ENCODE results near the gene ARHGAP27.

The ARHGAP27 gene

DNA sequence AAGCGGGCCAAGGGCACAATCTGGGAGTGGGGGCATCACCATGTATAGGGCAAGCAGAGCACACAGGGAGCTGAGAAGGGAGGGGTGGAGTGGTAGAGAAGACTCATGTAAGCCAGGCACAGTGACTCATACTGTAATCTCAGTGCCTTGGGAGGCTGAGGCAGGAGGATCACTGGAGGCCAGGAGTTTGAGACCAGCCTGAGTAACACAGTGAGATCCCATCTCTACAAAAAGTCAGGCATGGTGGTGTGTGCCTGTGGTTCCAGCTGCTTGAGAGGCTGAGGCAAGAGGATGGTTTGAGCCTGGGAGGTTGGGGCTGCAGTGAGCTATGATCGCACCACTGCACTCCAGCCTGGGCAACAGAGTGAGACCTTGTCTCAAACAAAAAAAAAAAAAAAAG is 40.8 kb downstream of the ARHGAP27 start:
- no peak for TF ChIP-seq CTCF (IDR thresholded peaks at IDR 0.05; ENCODE audit: low read depth, low read length)
- DNase-seq (ENCODE audit: low read depth in 2 of 2): no peak
- no peak overlapping the region for H3K4me3 ChIP-seq (replicated peaks in 1 of 2; ENCODE audit: low read depth in 2 of 2, low read length in 2 of 2)

DNA sequence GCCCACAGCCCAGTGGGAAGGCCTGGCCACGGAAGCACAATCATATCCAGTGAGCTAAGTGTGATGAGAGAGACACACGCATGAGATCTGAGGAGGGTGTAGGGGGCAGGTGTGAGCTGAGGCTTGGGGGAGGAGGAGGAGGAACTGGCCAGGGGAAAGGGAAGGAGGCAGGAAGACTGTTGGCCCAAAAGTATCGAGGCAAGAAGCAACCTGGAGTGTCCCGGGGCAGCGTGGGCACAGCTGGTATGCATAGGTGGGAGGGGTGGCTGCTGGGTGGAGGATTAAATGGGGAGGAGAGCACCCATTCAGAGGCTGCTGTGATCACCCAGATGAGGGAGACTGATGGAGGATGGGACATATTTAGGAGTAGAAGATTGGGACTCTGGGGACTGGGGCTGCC is 41.4 kb downstream of the ARHGAP27 start:
- no peak for TF ChIP-seq CTCF (IDR thresholded peaks at IDR 0.05; ENCODE audit: low read depth, low read length)
- DNase-seq (ENCODE audit: low read depth in 2 of 2): no peak
- no peak overlapping the region for H3K4me3 ChIP-seq (replicated peaks in 1 of 2; ENCODE audit: low read depth in 2 of 2, low read length in 2 of 2)

DNA sequence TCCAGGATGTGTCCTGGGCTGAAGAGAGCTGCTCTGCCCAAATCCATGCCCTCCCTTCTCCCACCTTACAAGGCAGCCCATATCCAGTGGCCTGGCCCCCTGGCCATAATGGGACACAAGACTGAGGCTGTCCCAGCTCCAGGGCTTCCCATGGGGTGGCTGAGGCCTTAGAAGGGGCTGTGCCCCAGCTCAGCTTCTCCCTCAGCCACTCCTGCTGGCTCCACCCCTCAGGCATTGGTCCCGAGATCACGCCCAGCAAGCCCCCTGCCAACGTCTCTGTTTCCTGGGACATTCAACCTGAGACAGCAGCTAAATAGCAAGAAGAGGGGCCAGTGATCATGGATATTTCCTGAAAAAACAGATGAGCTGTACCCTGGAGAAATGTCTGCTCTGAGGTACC is 43.3 kb downstream of the ARHGAP27 start:
- no peak overlapping the region for H3K4me3 ChIP-seq (replicated peaks in 1 of 2; ENCODE audit: low read depth in 2 of 2, low read length in 2 of 2)
- no peak for TF ChIP-seq CTCF (IDR thresholded peaks at IDR 0.05; ENCODE audit: low read depth, low read length)
- no peak for DNase-seq (ENCODE audit: low read depth in 2 of 2)

GRCh38 chr17:45388604-45389325 is 43.9 kb downstream of the ARHGAP27 start:
- H3K4me3 ChIP-seq (replicated peaks in 1 of 2; ENCODE audit: low read depth in 2 of 2, low read length in 2 of 2): no peak overlapping the region
- no peak for TF ChIP-seq CTCF (IDR thresholded peaks at IDR 0.05; ENCODE audit: low read depth, low read length)
- DNase-seq (ENCODE audit: low read depth in 2 of 2): peak in 1 of 2 donors; percentile 47

DNA sequence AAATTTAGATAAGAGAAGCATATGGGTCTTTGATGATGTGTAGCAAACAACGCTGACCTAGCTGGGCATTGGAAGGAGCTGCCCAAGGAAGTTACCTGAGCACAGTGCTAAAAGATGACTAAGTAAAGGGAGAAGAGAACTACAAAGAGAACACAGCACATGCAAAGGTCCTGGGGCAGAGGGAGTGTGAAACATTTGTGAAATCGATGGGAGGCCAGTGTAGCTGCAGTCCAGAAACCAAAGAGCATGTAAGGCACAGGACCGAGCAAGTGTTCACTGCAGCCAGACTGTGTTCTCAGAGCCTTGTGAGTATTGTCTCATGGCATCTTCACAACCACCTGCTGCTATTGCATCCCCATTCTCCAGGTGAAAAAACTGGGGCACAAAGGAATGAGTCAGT is 44.9 kb downstream of the ARHGAP27 start:
- H3K4me3 ChIP-seq (replicated peaks in 1 of 2; ENCODE audit: low read depth in 2 of 2, low read length in 2 of 2): no peak overlapping the region
- TF ChIP-seq CTCF (IDR thresholded peaks at IDR 0.05; ENCODE audit: low read depth, low read length): no peak
- DNase-seq (ENCODE audit: low read depth in 2 of 2): no peak

DNA sequence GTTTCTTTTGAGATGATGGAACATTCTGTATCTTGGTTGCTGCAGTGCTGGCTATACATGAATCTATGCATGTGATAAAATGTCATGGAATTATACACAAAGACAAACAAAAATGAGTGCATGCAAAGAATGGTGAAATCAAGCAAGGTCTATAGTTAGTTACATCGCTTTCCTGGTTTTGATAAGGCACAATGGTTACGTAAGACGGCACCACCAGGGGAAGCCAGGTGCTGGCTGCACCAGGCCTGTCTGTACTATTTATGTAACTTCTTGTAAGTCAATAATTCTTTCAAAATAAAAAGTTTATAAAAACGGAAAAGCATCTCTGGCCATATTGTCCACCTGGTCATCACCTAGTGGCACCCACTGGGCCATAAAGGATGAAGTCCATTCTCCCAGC is 46.5 kb downstream of the ARHGAP27 start:
- H3K4me3 ChIP-seq (replicated peaks in 1 of 2; ENCODE audit: low read depth in 2 of 2, low read length in 2 of 2): no peak overlapping the region
- no peak for DNase-seq (ENCODE audit: low read depth in 2 of 2)
- no peak for TF ChIP-seq CTCF (IDR thresholded peaks at IDR 0.05; ENCODE audit: low read depth, low read length)
